GM12892 (cell line): ENCODE data around the gene CHST6.

Experiments used
- POLR2A ChIP-seq: IDR thresholded peaks from 2 replicates; pipeline ENCODE4 v1.6.1; 2011; ENCODE audit warnings: low read depth, low read length, control low read depth
- POLR2AphosphoS5 ChIP-seq: IDR thresholded peaks from 2 replicates; pipeline ENCODE4 v1.6.1; 2011; ENCODE audit warnings: low read depth, low read length, control low read depth
- TAF1 ChIP-seq: IDR thresholded peaks from 2 replicates; pipeline ENCODE4 v1.6.1; 2011; ENCODE audit warnings: low read depth, mild to moderate bottlenecking, control low read depth, low read length, borderline replicate concordance

GRCh38 chr16:75486014-75486675 lies 9.1 kb downstream of the CHST6 start:
- TF ChIP-seq TAF1, result no peak
- TF ChIP-seq POLR2A, result no peak
- no peak for TF ChIP-seq POLR2AphosphoS5
